ENCODE results near the gene TCERG1L.

Gene TCERG1L

GRCh38 chr10:131226446-131227162, 84.9 kb downstream of the TCERG1L start:
- no peak for DNase-seq

- no peak for DNase-seq
Observed at GRCh38 chr10:131224106-131224505, 87.4 kb downstream of the TCERG1L start.

GRCh38 chr10:131223422-131223821, 88.1 kb downstream of the TCERG1L start:
- no peak for DNase-seq

GRCh38 chr10:131222986-131223385, 88.5 kb downstream of the TCERG1L start:
- DNase-seq: no peak

- no peak for DNase-seq
Observed at GRCh38 chr10:131221632-131222277, 89.8 kb downstream of the TCERG1L start.

GRCh38 chr10:131220601-131221171, 90.8 kb downstream of the TCERG1L start:
- no peak for DNase-seq

- DNase-seq: no peak
Observed at GRCh38 chr10:131219955-131220489, 91.5 kb downstream of the TCERG1L start.

GRCh38 chr10:131219584-131219886, 92.0 kb downstream of the TCERG1L start:
- no peak for DNase-seq

- no peak for DNase-seq
Observed at GRCh38 chr10:131218811-131219583, 92.5 kb downstream of the TCERG1L start.

- DNase-seq: no peak
Observed at GRCh38 chr10:131216681-131217230, 94.8 kb downstream of the TCERG1L start.

GRCh38 chr10:131215776-131216175, 95.7 kb downstream of the TCERG1L start:
- DNase-seq: no peak

- no peak for DNase-seq
Observed at GRCh38 chr10:131214521-131215244, 96.8 kb downstream of the TCERG1L start.

- peak; percentile 54 for DNase-seq
Observed at GRCh38 chr10:131213741-131214505, 97.6 kb downstream of the TCERG1L start.

- no peak for DNase-seq
Observed at GRCh38 chr10:131212763-131213325, 98.7 kb downstream of the TCERG1L start.

GRCh38 chr10:131211965-131212619, 99.4 kb downstream of the TCERG1L start:
- no peak for DNase-seq

GRCh38 chr10:131211559-131211958, 100.0 kb downstream of the TCERG1L start:
- DNase-seq: no peak

- DNase-seq: no peak
Observed at GRCh38 chr10:131211146-131211545, 100.4 kb downstream of the TCERG1L start.

GRCh38 chr10:131210181-131210580, 101.3 kb downstream of the TCERG1L start:
- DNase-seq: no peak

- no peak for DNase-seq
Observed at GRCh38 chr10:131207584-131208532, 103.7 kb downstream of the TCERG1L start.

All from fibroblast of skin of back (primary cell).